ENCODE results near the gene COX8C.
"Not testable (repeated sequence)": the region's sequence is repeated elsewhere in the genome, so short reads cannot be mapped to it uniquely, and the experiment has no call there.

The COX8C gene

GRCh38 chr14:93375673-93376156 lies 28.7 kb downstream of the COX8C start:
- DNase-seq: no peak

- no peak for DNase-seq
These were observed 32.8 kb downstream of the COX8C start for GRCh38 chr14:93379831-93380230.

GRCh38 chr14:93381644-93382043 lies 34.7 kb downstream of the COX8C start:
- no peak for DNase-seq

- not testable (repeated sequence) for DNase-seq
These were observed 37.3 kb downstream of the COX8C start for GRCh38 chr14:93384256-93384655.

- DNase-seq: no peak
These were observed 48.2 kb downstream of the COX8C start for GRCh38 chr14:93395231-93395630.

- DNase-seq: no peak
These were observed 49.5 kb downstream of the COX8C start for GRCh38 chr14:93396456-93396855.

Measured in NCI-H1694 treated with DMSO at 0.1 percent for 48 hours (cell line).